Thoracic aorta endothelial cell (primary cell): Measurements from ENCODE around the gene ME2. TPM values are rescaled to one million over a fixed set of nuclear protein-coding genes. Genes with fewer than 3 reads are reported as not detected.

ENCODE experiments used
- small RNA-seq: library from RNA; depleted of rRNA; stranded (forward); fragments of <200 nt; gene quantifications from one replicate; pipeline ENCODE3, GENCODE V24; 2012
- total RNA-seq: library from RNA; depleted of rRNA; stranded (reverse); fragments of >200 nt; gene quantifications from 2 replicates; pipeline ENCODE4 v1.2.3, GENCODE V29; 2012

The ME2 gene
- total RNA-seq, result 112 and 118 TPM in 2 replicates

DNA sequence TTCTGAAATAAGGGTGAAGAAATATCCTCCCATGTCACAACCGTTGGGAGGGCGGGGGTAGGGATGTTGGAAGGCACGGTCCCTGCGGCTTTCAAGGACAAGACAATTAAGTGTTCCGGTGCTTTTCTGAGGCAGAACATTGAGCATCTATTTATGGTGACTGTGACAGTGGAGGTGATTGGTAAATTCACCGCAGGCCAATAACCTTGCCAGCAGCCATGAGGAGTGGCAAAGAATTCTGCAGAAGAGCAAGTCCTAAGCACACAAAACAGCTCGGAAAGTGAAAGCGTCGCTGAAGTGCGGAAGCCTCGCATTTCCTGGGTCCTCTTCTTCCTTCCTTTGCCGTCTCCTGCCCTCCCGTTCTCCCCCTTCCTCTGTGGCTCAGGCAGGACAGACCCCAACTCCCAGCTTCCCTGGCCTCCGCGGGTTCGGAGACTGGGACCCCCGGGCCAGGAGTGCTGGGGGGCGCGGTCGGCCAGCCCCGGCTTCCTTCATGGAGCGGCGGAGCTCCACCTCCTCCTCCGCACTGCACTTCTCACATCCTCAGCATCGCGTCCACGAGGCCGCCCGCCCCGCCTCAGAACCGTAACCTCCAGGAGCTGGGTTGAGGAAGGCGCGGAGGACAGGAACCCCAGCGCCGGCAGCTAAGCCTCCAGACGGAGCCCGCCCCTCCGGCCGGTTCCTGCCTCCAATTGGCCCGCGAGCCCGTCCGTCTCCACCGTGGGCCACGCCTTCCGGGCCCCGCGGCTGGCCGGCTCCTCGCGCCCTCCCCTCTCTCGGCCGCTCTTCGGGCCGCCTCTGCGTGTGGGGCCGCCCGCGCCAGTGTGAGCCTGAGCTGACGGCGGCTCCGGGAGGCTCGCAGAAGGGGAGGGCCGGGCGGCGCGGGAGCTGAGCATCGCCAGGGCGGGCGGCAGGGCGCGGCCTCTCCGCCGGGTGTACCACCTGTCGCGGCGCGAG, at the start of gene ME2:
ME2 (plus strand) TSS at position 774 of the 957 bp plus-strand sequence. CDS start 16,703 bp downstream, outside the sequence.

DNA sequence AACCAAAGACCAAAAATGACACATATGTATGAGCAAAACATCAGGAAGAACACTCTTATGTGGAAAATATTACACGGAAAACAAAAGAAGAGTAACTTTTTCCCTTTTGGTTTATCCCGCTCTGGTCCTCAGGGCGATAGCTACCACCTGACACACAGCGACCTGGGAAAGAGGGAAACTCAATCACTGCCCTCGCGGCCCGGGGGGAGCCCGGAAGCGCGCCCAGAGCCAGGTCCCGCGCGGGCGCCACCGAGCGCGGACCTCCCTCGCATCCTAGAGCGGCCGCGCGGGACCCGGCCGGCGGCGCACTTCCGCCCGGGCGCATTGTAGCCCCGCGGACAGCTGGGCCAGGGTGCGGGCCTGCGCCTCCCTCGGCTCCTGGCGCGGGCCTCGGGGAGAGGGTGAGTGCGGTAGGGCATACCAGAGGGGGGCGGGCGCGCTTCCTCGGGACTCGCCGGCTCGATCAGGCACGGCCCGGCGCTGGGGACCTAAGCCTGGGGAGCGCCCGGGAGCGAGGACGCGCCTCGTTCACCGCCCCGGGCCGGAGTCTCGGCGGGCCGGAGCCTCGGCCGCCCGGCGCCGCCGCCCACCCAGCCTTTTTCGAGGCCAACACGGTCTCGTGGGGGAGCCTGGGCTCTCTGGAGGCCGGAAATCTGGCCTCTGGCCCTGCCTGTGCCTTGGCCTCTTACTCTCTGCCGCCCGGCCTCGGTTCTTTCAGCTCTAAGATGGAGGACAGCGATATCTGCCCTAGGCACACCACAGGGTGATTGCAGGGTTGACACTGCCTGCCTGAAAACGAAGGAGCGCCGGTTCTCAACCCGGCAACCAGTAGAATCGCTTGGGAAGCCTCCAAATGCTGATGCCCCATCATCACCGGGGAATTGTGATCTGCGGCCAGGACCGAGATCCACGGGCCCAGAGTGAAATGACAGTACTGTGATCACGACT, 89.1 kb downstream of the ME2 start, which contains the start of gene ELAC1:
ELAC1 (plus strand) TSS at position 327 of the 948 bp plus-strand sequence. CDS start 6,365 bp downstream, outside the sequence.

Small RNAs within 50 kb of the gene (small RNA-seq; reads per million reads assigned to genes)
- gene RF00019, result not detected

Other genes with a start within 250 kb of the ME2 start
- not detected in 2 replicates for gene MRO, start 59.1 kb upstream of the ME2 start, total RNA-seq
- 9.2 and 9.4 TPM in 2 replicates for gene ELAC1, start 88.9 kb downstream of the ME2 start, total RNA-seq
- 120 and 146 TPM in 2 replicates for gene SMAD4, start 151.1 kb downstream of the ME2 start, total RNA-seq